22Rv1 (cell line): ENCODE data around the gene RPL19.

Source experiments
- H3K27ac ChIP-seq: fragments of 450-650 bp; 2 replicates; pipeline ENCODE4 v1.5.1; 2017
- ZFX ChIP-seq: fragments of 450-650 bp; IDR thresholded peaks from 2 replicates; pipeline ENCODE4 v1.6.1; 2017; ENCODE audit warnings: antibody characterized with exemption, borderline replicate concordance
- TF ChIP-seq, protein P1 (sequence below): fragments of 450-650 bp; IDR thresholded peaks from 2 replicates; pipeline ENCODE4 v1.5.1; 2017; ENCODE audit warnings: mild to moderate bottlenecking

RPL19 gene

DNA sequence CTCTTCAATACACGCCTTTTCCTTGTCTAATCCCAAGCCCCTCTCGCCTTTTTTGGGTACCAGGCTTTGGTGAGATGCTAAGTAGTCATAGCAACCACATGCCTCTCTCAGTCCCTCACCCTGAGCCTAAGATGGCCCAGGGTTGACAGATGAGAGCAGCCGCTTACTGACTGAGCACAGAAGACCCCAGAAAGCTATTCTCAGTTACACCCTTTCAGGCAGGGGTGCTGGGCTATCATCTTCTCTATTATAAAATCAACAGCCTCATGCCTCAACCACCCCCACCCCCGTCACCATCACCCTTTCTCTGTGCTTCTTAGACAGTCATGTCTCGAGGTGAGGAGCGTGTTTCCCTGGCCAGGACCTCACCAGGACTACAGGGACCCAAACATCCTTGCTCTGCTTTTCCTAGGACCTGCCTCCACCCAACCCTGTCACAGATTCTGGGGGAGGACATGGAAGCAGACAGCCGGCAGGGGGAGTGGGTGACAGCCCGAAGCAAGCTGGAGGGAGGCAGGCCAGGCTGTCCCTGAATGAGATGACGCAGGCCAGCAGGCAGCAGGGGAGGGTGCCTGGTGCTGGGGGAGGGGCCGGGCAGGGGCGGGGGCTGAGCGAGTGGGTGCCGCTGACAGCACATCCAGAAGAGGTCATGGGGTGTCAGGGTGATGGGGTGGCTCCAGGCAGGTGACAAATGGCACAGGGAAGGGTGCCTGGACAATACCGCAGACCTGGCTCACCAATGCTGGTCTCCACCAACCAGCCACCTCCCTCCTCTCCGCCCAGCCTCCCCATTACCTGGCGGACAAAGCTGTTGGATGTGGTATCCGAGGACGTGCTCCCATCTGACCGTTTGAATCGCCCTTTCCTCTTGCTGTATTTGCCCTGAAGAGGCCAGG lies 5.7 kb upstream of the RPL19 start:
- TF ChIP-seq, protein P1, sequence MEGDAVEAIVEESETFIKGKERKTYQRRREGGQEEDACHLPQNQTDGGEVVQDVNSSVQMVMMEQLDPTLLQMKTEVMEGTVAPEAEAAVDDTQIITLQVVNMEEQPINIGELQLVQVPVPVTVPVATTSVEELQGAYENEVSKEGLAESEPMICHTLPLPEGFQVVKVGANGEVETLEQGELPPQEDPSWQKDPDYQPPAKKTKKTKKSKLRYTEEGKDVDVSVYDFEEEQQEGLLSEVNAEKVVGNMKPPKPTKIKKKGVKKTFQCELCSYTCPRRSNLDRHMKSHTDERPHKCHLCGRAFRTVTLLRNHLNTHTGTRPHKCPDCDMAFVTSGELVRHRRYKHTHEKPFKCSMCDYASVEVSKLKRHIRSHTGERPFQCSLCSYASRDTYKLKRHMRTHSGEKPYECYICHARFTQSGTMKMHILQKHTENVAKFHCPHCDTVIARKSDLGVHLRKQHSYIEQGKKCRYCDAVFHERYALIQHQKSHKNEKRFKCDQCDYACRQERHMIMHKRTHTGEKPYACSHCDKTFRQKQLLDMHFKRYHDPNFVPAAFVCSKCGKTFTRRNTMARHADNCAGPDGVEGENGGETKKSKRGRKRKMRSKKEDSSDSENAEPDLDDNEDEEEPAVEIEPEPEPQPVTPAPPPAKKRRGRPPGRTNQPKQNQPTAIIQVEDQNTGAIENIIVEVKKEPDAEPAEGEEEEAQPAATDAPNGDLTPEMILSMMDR, result no peak
- TF ChIP-seq ZFX, result no peak
- no peak overlapping the region for H3K27ac ChIP-seq

DNA sequence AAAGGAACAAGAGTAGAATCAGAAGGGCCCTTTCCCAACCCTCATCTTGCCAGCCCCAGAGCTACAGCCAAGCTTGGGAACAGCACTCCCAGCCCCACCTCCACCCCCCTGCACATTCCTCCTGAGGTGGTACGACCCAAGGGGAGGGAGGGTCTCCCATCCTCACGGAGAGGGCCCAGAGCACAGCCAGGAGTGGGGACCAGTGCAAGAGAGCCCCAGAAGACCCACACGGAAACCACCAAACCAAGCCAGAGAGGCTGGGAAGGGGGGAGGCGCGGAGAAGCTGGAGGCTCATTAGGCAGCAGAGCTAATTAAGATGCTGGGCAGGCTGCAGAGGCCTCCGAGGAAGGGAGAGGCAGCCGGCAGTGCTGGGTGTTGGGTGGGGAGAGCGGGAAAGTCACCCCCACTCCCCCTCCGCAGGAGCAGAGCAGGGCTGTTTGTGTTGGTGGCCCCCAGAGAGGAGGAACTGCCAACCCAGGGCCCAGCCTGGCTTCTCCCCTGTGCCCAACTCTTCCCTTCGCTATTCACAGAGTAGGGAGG lies 5.0 kb upstream of the RPL19 start:
- no peak overlapping the region for H3K27ac ChIP-seq
- TF ChIP-seq ZFX, result no peak

DNA sequence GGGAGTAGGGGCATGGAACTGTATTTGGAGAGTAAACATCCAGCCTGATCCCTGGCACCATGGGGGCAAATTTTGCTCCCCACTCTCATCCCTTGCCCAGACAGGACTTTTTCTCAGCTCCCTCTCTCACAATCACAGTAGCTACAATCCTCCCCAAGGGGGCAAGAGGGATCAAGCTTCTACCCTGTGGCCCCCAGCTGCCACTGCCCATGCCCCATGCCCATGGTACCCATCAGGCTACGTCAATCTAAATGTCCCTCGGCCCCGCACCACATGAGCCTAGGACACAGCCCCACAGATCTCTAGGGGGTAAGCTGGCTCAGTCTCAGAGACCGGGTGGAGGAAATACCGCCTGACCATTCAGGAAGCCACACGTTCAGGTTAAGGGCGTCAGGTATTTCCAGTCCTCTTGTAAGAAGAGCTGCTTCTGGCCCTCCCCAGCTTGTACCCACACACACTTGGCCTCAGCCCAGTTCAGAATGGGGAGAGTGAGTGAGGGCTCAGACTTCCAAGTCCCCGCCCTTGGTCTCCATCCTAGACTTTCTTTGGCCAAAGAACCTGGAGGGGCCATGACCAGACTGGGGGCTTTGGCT lies 4.4 kb upstream of the RPL19 start:
- H3K27ac ChIP-seq, result no peak overlapping the region

DNA sequence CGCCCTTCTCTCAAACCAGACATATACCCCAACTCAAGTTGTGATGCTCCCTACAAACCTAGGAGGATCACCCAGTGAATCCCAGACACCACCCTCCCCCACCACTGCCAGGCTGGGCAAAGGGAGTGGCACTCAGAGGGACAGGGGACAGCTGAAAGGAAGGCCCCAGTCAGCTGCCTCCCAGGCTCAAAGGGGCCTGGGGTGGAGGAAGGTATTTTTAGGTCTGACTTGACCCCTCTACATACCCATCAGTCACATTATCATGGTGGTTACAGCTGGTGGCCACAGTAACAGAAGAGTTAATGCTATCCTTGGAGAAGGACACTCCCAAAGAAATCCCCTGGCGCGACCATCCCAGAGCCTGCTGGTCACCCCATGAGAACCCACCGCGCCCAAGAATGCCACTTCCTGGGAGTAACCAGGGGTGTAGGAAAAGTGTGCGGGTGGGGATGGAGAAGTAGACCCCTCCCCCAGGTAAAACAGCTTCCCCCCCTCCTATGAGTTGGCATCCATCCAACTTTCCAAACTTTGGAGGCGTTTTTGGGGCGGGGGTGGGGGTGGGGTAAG lies 3.8 kb upstream of the RPL19 start:
- H3K27ac ChIP-seq, result no peak overlapping the region
- TF ChIP-seq ZFX, result no peak
- TF ChIP-seq, protein P1, result no peak

More for the DNA sequence above, 4.4 kb upstream of the RPL19 start:
- TF ChIP-seq ZFX, result no peak
- TF ChIP-seq, protein P1, result no peak

DNA sequence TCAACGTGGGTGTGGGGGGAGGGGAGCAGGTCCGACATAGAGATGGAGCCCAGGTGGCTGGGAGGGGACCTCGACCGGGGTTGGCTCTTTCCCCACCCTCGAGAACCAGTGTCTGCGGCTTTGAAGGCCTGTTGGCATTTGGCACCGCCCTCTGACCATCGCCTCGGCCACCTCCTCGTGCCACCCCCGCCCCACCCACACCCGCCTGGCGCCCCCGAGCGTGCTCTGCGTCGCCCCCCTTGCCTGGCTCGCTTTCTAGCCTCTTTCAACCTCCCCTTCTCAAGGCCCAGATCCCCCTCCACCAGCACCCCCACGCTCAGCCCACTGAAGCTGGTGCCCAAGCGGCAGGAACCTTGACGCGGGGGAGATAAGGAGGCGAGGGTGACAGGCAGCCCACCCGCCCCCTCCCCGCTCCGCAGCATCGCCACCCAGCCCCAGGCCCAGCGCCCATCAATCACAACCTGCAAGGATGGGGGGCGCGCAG lies 3.2 kb upstream of the RPL19 start:
- H3K27ac ChIP-seq, result peak overlapping the region; percentile 88
- no peak for TF ChIP-seq ZFX
- TF ChIP-seq, protein P1, result no peak

DNA sequence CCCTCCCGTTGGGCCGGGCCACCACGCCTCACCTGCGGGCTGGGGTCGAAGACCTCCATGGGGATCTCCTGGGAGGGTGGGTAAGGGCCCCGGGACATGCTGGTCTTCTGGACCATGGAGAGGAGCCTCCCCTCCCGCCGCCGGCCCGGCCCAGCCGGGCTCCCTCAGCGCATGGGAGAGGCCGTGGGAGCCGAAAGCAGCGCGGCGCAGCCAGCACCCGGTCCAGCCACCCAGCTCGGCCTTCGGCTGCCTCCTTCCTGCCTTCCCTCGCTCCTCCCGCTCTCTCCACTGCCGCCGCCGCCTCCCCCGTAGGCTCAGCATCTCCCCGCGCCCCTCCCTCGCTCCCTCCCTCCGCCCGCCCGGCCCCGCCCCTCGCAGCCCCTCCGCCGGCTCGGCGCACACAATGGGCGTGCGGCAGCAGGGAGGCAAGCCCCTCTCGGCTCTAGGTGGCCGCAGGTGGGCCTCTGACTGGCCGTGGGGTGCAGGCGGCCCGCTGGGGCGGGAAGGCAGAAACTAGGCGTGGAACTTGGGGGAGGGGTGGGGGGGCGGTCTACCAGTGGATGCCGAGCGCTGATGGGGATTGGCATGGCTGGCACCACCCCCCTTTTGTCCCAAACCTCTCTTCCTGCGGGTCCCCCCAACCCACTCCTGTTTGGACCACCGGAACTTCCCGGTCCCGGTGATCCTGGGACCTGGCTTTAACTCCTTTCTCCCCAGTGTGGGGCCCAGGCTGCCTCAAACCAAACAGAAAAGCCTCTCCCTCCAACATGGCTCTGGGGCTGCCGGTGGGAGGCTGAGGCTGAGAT lies 2.5 kb upstream of the RPL19 start, which contains the start of gene CACNB1:
TSS of gene CACNB1 (minus strand) at position 290 of the 806 bp plus-strand sequence. CDS start at position 116, 174 bp downstream.
- no peak for TF ChIP-seq ZFX
- TF ChIP-seq, protein P1, result no peak
- H3K27ac ChIP-seq, result peak within 1 kb of the TSS; percentile 88

DNA sequence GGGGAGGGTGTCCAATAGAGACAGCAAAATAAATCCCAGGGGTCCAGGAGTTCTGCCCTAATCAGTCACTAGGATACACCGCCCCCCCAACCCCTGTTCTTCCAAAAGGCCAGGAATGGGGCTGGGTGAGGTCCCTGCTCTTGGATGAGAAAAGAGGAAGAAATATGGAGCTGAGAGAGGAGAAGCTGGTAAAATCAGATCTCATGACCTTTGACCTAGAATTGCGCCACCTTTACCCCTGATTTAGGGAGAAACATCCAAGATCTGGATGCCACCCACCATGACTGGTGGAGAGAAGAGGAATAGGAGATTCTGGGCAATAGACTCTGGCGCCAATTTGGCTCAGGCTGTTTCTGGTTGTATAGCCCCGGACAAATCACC lies 1.9 kb upstream of the RPL19 start:
- H3K27ac ChIP-seq, result peak overlapping the region; percentile 88
- no peak for TF ChIP-seq ZFX
- TF ChIP-seq, protein P1, result no peak
